Psoas muscle (tissue), 8 donors: Measurements from ENCODE around the gene OR4F6. TPM values are rescaled to one million over a fixed set of nuclear protein-coding genes. Genes with fewer than 3 reads are reported as not detected.

Experiments used
- ATAC-seq, 4 donors: fragments of 200-7000 bp; cut with Tn5 transposase; one replicate each; pipeline ENCODE4 v1.9.1; 2020; ENCODE audit warnings: moderate library complexity in 3 of 4, mild to moderate bottlenecking in 2 of 4
- DNase-seq, 2 donors: peaks; one replicate each; pipeline ENCODE4 v3.0.0-alpha.2; 2020
- H3K27ac ChIP-seq: fragments of 200-600 bp; one replicate; pipeline ENCODE4 v1.8.0; 2022
- H3K27me3 ChIP-seq, 3 donors: fragments of 200-600 bp in 1 of 3; one replicate each; pipeline versions ENCODE4 v1.6.1 to v1.8.0; 2013 to 2022; ENCODE audit warnings: low read length in 2 of 3, mild to moderate bottlenecking in 2 of 3, moderate library complexity in 1 of 3; ENCODE audit not compliant: insufficient read depth in 3 of 3
- H3K36me3 ChIP-seq, 2 donors: fragments of 200-600 bp in 1 of 2; one replicate each; pipeline versions ENCODE4 v1.6.1 to v1.8.0; 2013 to 2022; ENCODE audit warnings: low read depth in 1 of 2, mild to moderate bottlenecking in 1 of 2, moderate library complexity in 1 of 2; ENCODE audit not compliant: insufficient read depth in 1 of 2
- H3K4me1 ChIP-seq: fragments of 200-600 bp; one replicate; pipeline ENCODE4 v1.8.0; 2022
- H3K4me3 ChIP-seq: fragments of 200-600 bp; one replicate; pipeline ENCODE4 v1.8.0; 2022; ENCODE audit warnings: mild to moderate bottlenecking
- H3K9me3 ChIP-seq: fragments of 200-600 bp; one replicate; pipeline ENCODE4 v1.8.0; 2022
- CTCF ChIP-seq: fragments of 200-600 bp; IDR thresholded peaks from one replicate; pipeline ENCODE4 v1.8.0; 2022; ENCODE audit warnings: antibody characterized with exemption
- WGBS, 3 donors: extraction: QIAGEN DNeasy Blood & Tissue Kit; methylation state at CpG; one replicate each; pipeline versions ENCODE4 v1.1.6 to v1.1.7; 2013; 5-methylcytosine and 5-hydroxymethylcytosine counted together
- intact Hi-C, 2 donors: fragments of 100-400 bp; cut with DNase I; formaldehyde crosslinking; loops; one replicate each; pipeline versions ENCODE4 v1.11.0 to v1.14.2; 2022
- polyA plus RNA-seq, 3 donors: library from polyadenylated mRNA; stranded (reverse); fragments of 200-250 nt; gene quantifications; one replicate each; pipeline ENCODE4 v1.2.3, GENCODE V29; 2013
- total RNA-seq, 4 donors: library from RNA; stranded (reverse); fragmentation: NEBNext Ultra II Directional in 2 of 4; extraction: Animal tissue kit (Norgen Biotek cat#: 25700) in 2 of 4; gene quantifications; one replicate each; pipeline versions ENCODE4 v1.2.1 to v1.2.4, GENCODE V29; 2021 to 2023
- donor health status: healthy with polysubstance abuse.
- donor health status: DM: no; HTN: no; CAD: no; lungs with moderate emphysema.
- donor health status: Bipolar disorder and iron deficiency.
- donor health status: healthy.
- donor health status: DM: yes; HTN: yes; CAD: no.
- donor health status: DM: no; HTN: no; CAD: no.
- donor health status: DM: no; HTN: no; CAD: no.
- donor health status: DM: yes; HTN: yes; CAD: no.

The OR4F6 gene
- total and polyA plus RNA-seq, 7 donors: not detected

- H3K4me3 ChIP-seq: no peak overlapping the region
- H3K4me1 ChIP-seq: no peaks in the 10 kb centered on the region
- no peaks in the 10 kb centered on the region for H3K36me3 ChIP-seq
- no peak overlapping the region for H3K27ac ChIP-seq
- H3K27me3 ChIP-seq: peaks cover 0 to 11% (median 5%) of the 10 kb centered on the region in 3 donors
- DNase-seq: no peak
- H3K9me3 ChIP-seq: no peaks in the 10 kb centered on the region
- ATAC-seq: no peak
- TF ChIP-seq CTCF: no peak
- intact Hi-C loops: no loop called here
- 66 to 72% (median 69%) methylated on average over 6 of the region's 6 CpGs for WGBS, 3 donors
These were observed 41.6 kb downstream of the OR4F6 start for GRCh38 chr15:101844916-101845315.

- no peak overlapping the region for H3K4me3 ChIP-seq
- TF ChIP-seq CTCF: no peak
- H3K27ac ChIP-seq: no peak overlapping the region
- no peak for ATAC-seq
- no peaks in the 10 kb centered on the region for H3K9me3 ChIP-seq
- H3K27me3 ChIP-seq: peaks cover 0 to 1% (median 0%) of the 10 kb centered on the region in 3 donors
- 54 to 73% (median 71%) methylated on average over 1 of the region's 1 CpG for WGBS, 3 donors
- H3K36me3 ChIP-seq: no peaks in the 10 kb centered on the region
- H3K4me1 ChIP-seq: no peaks in the 10 kb centered on the region
- intact Hi-C loops: no loop called here
- no peak for DNase-seq
These were observed 49.0 kb downstream of the OR4F6 start for GRCh38 chr15:101852356-101852755.

Other genes with a start within 250 kb of the OR4F6 start
- 10 to 100 TPM; 34.8 to 46.9 (median 41.3) TPM for gene TM2D3, start 151.1 kb upstream of the OR4F6 start, total RNA-seq
- 10 to 100 TPM; 30.4 to 69.6 (median 59.2) TPM for gene TM2D3, start 151.1 kb upstream of the OR4F6 start, polyA plus RNA-seq
- 10 to 100 TPM; 31.6 to 40.2 (median 35.7) TPM for gene TARS3, start 79.0 kb upstream of the OR4F6 start, total RNA-seq
- 10 to 100 TPM; 11.1 to 38.0 (median 21.1) TPM for gene TARS3, start 79.0 kb upstream of the OR4F6 start, polyA plus RNA-seq
- not detected for gene OR4F15, start 8.7 kb downstream of the OR4F6 start, total RNA-seq
- not detected for gene OR4F15, start 8.7 kb downstream of the OR4F6 start, polyA plus RNA-seq